Caco-2 (cell line): ENCODE results near the gene TRPT1. TPM values are rescaled to one million over a fixed set of nuclear protein-coding genes. Genes with fewer than 3 reads are reported as not detected.

Source experiments
- BruUV-seq: library from RNA; stranded (reverse); fragments of 400-500 nt; replicated peaks from 2 replicates; lab custom pipeline; 2021; lab: Mats Ljungman, UMichigan
- CTCF ChIA-PET: fragments of 300-600 bp; sonication (Branson Sonifier 250); formaldehyde crosslinking; loops from one replicate; lab custom pipeline; 2022; ENCODE audit warnings: antibody characterized with exemption; lab: Charles Lee
- POLR2A ChIA-PET: fragments of 300-600 bp; sonication (Branson Sonifier 250); formaldehyde crosslinking; loops from one replicate; lab custom pipeline; 2022; ENCODE audit warnings: antibody characterized with exemption; lab: Charles Lee
- DNase-seq, 2 experiments: peaks; one replicate each; pipeline versions ENCODE4 v3.0.0 to v3.0.0-alpha.2; 2020 to 2022
- H3K27me3 ChIP-seq: replicated peaks from 2 replicates; pipeline ENCODE4 v1.6.0; 2011; ENCODE audit warnings: low read length; ENCODE audit not compliant: control insufficient read depth, insufficient read depth
- H3K36me3 ChIP-seq: 2 replicates; pipeline ENCODE4 v1.5.1; 2011; ENCODE audit warnings: low read length; ENCODE audit not compliant: control insufficient read depth, insufficient read depth
- H3K4me1 ChIP-seq: fragments of 250-450 bp; sonication (Bioruptor Pico); 2 replicates; pipeline ENCODE4 v1.5.1; 2020; ENCODE audit warnings: mild to moderate bottlenecking
- H3K4me3 ChIP-seq: 2 replicates; pipeline ENCODE4 v1.5.1; 2011; ENCODE audit warnings: low read depth, mild to moderate bottlenecking, control low read depth, low read length
- H3K9me3 ChIP-seq: fragments of 250-450 bp; sonication (Bioruptor Pico); 2 replicates; pipeline ENCODE4 v1.5.1; 2020; ENCODE audit warnings: mild to moderate bottlenecking, moderate library complexity
- H3K27ac Mint-ChIP-seq: one replicate; pipeline ENCODE4 v1.8.0; 2022; ENCODE audit warnings: mixed read lengths; ENCODE audit not compliant: unreplicated experiment
- H3K27me3 Mint-ChIP-seq: one replicate; pipeline ENCODE4 v1.8.0; 2022; ENCODE audit warnings: mixed read lengths; ENCODE audit not compliant: insufficient read depth, unreplicated experiment
- H3K36me3 Mint-ChIP-seq: one replicate; pipeline ENCODE4 v1.8.0; 2022; ENCODE audit warnings: mild to moderate bottlenecking, mixed read lengths; ENCODE audit not compliant: insufficient read depth, unreplicated experiment
- H3K4me1 Mint-ChIP-seq: one replicate; pipeline ENCODE4 v1.8.0; 2022; ENCODE audit warnings: low read depth, mixed read lengths; ENCODE audit not compliant: unreplicated experiment
- H3K4me3 Mint-ChIP-seq: one replicate; pipeline ENCODE4 v1.8.0; 2022; ENCODE audit warnings: mild to moderate bottlenecking, moderate library complexity, mixed read lengths; ENCODE audit not compliant: unreplicated experiment
- H3K9me3 Mint-ChIP-seq: one replicate; pipeline ENCODE4 v1.8.0; 2022; ENCODE audit warnings: mixed read lengths; ENCODE audit not compliant: unreplicated experiment
- intact Hi-C: fragments of 100-400 bp; cut with micrococcal nuclease; formaldehyde crosslinking; loops from one replicate; pipeline ENCODE4 v1.10.0; 2022; ENCODE audit not compliant: unreplicated experiment
- total RNA-seq: library from RNA; stranded (reverse); gene quantifications from 2 replicates; pipeline ENCODE4 v1.2.3, GENCODE V29; 2022
- TF ChIP-seq, protein P1 (sequence below), 2 experiments: fragments of 200-600 bp in 1 of 2; IDR thresholded peaks; 1 replicate in 1 of 2; 2 replicates in 1 of 2; pipeline versions ENCODE4 v1.5.1 to v1.8.0; 2011 to 2022; ENCODE audit warnings: antibody characterized with exemption in 1 of 2, control low read depth in 1 of 2, inconsistent platforms in 1 of 2, low read depth in 1 of 2, low read length in 1 of 2, mild to moderate bottlenecking in 1 of 2, moderate library complexity in 1 of 2; ENCODE audit not compliant: insufficient read depth in 1 of 2, severe bottlenecking in 1 of 2, unreplicated experiment in 1 of 2

The TRPT1 gene
- total RNA-seq, 1 experiment from 2014 or later, result 32.1 TPM

DNA sequence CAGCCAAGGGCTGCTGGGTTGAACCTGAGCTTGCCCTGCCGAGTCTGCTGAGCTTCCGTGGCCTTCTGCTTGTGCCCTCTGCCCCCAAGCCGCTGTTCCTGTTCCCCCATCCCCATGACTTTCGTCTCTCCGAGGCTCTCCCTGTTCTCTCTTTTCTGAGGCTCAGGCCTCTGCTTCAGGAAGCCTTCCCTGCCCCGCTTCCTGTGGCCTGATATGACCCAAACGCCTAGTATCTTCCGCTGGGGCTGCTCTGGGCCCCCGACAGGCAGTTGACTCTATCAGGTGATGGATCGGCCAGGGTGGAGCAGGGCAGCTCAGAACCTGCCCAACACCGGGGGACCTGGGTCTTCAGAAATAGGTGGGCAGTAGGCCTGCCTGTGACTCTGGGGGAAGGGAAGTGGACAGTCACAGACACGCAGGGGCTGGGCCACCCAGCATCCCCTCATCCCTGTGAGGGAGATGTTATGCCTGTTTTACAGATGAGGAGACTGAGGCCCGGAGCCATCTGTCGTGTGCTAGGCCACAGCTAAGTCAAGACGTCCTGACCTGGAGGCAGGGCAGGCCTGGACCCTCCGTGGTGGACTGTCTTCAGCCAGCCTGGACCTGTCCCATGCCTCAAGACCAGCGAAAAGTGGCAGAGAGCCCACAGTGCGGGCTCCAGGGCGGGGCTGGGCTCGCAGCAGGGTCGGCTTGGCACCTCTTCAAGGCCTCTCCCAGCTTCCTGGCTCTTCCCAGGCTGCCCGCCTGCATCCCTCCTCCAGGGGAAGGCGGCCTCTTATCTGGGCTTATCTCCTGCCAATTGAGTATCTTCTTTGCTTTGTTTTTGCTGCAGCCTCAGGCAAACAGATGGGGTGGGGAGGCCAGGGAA lies 42.3 kb upstream of the TRPT1 start:
- H3K9me3 Mint-ChIP-seq, result no peaks in the 10 kb centered on the region
- H3K27me3 ChIP-seq, result no peaks in the 10 kb centered on the region
- peak overlapping the region; percentile 85 for H3K4me3 ChIP-seq
- H3K36me3 ChIP-seq, result peaks cover 4% of the 10 kb centered on the region
- ChIA-PET CTCF (interaction anchor here (0.7 to 2.7 kb wide), 5 partner anchors 16 to 78 kb away, joined by 4 to 17 read pairs (median 12); partner anchors contain the start of genes CATSPERZ and PLCB3), POLR2A (interaction anchor here (0.5 to 3.5 kb wide), 4 partner anchors 22 to 49 kb away, joined by 3 to 22 read pairs (median 9); partner anchors contain the start of genes FKBP2, PPP1R14B, PRDX5 and TRMT112)
- peak overlapping the region; percentile 89 for H3K4me3 Mint-ChIP-seq
- BruUV-seq, result no TSS peak
- H3K27me3 Mint-ChIP-seq, result no peaks in the 10 kb centered on the region
- peaks cover 21% of the 10 kb centered on the region for H3K4me1 ChIP-seq
- intact Hi-C loops, result no loop called here
- peaks cover 80% of the 10 kb centered on the region for H3K36me3 Mint-ChIP-seq
- TF ChIP-seq, protein P1, sequence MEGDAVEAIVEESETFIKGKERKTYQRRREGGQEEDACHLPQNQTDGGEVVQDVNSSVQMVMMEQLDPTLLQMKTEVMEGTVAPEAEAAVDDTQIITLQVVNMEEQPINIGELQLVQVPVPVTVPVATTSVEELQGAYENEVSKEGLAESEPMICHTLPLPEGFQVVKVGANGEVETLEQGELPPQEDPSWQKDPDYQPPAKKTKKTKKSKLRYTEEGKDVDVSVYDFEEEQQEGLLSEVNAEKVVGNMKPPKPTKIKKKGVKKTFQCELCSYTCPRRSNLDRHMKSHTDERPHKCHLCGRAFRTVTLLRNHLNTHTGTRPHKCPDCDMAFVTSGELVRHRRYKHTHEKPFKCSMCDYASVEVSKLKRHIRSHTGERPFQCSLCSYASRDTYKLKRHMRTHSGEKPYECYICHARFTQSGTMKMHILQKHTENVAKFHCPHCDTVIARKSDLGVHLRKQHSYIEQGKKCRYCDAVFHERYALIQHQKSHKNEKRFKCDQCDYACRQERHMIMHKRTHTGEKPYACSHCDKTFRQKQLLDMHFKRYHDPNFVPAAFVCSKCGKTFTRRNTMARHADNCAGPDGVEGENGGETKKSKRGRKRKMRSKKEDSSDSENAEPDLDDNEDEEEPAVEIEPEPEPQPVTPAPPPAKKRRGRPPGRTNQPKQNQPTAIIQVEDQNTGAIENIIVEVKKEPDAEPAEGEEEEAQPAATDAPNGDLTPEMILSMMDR (IDR thresholded peaks at IDR 0.05; ENCODE audit: insufficient read depth in 1 of 2, low read depth in 1 of 2, low read length in 1 of 2, severe bottlenecking in 1 of 2, unreplicated experiment in 1 of 2), result peak in 1 of 2 experiments; percentile 2
- peak overlapping the region; percentile 95 for H3K27ac Mint-ChIP-seq
- DNase-seq, result peak; percentile 73 to 85
- H3K9me3 ChIP-seq, result no peaks in the 10 kb centered on the region
- peaks cover 17% of the 10 kb centered on the region for H3K4me1 Mint-ChIP-seq

DNA sequence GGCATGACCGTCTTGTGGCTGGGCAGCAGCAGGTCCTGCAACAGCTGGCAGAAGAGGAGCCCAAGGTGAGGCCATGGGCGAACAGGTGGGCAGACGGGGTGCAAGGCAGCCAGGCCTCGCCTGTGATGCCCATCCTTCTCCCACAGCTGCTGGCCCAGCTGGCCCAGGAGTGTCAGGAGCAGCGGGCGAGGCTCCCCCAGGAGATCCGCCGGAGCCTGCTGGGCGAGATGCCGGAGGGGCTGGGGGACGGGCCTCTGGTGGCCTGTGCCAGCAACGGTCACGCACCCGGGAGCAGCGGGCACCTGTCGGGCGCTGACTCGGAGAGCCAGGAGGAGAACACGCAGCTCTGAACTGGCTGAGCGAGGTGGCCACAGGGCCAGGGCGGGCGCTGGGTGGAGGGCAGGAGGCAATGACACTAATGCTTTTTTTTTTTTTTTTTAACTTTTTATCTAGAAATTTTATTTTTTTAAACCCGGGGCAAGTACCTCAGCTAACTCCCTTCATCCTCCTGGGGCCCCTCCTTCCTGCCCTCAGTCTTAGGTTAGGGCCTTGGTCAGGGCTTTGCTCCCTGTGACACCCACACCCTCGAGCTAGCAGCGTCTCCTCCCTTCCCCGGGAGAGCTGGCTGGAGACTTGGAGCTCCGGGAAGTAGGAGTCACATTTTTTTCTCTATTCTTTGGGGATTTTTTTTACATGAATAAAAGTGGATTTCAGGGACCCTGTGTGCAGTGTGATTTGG lies 41.4 kb upstream of the TRPT1 start:
- BruUV-seq, result no TSS peak
- CTCF ChIA-PET, result interaction anchor here (0.7 to 1.6 kb wide), 2 partner anchors 17 to 77 kb away, joined by 4 to 7 read pairs; partner anchors contain the start of gene PLCB3
- Mint-ChIP-seq H3K4me1 (peaks cover 17% of the 10 kb centered on the region), H3K9me3 (no peaks in the 10 kb centered on the region), H3K36me3 (peaks cover 88% of the 10 kb centered on the region), H3K27me3 (no peaks in the 10 kb centered on the region), H3K27ac (peak overlapping the region; percentile 95), H3K4me3 (peak overlapping the region; percentile 89)
- TF ChIP-seq, protein P1 (IDR thresholded peaks at IDR 0.05; ENCODE audit: insufficient read depth in 1 of 2, low read depth in 1 of 2, low read length in 1 of 2, severe bottlenecking in 1 of 2, unreplicated experiment in 1 of 2), result no peak
- H3K9me3 ChIP-seq, result no peaks in the 10 kb centered on the region
- intact Hi-C loops, result no loop called here
- POLR2A ChIA-PET, result interaction anchor here (3.5 kb wide), 1 partner anchor 21 kb away, joined by 22 read pairs; the partner anchor contains the start of gene PPP1R14B
- H3K4me1 ChIP-seq, result peaks cover 21% of the 10 kb centered on the region
- DNase-seq, result no peak
- H3K36me3 ChIP-seq, result peaks cover 4% of the 10 kb centered on the region
- no peak overlapping the region for H3K4me3 ChIP-seq
- H3K27me3 ChIP-seq, result no peaks in the 10 kb centered on the region

DNA sequence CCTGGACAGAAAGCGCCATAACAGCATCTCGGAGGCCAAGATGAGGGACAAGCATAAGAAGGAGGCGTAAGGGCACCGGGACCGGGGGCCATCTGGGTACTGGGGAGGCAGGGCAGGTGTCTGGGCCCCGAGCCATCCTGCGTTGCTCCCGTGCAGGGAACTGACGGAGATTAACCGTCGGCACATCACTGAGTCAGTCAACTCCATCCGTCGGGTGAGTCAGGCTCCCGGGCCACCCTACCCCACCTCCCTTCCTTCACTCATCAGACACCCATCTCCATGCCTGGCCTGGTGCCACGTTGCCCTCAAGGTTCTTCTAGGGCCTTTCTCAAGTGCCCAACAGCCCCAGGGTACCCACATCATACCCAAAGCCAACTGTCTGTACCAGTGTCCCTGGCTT lies 40.4 kb upstream of the TRPT1 start:
- Mint-ChIP-seq H3K4me1 (peaks cover 17% of the 10 kb centered on the region), H3K36me3 (peaks cover 86% of the 10 kb centered on the region), H3K27me3 (no peaks in the 10 kb centered on the region), H3K27ac (no peak overlapping the region), H3K9me3 (no peaks in the 10 kb centered on the region), H3K4me3 (no peak overlapping the region)
- H3K36me3 ChIP-seq, result peaks cover 4% of the 10 kb centered on the region
- intact Hi-C loops, result no loop called here
- TF ChIP-seq, protein P1 (IDR thresholded peaks at IDR 0.05; ENCODE audit: insufficient read depth in 1 of 2, low read depth in 1 of 2, low read length in 1 of 2, severe bottlenecking in 1 of 2, unreplicated experiment in 1 of 2), result no peak
- BruUV-seq, result no TSS peak
- no peaks in the 10 kb centered on the region for H3K9me3 ChIP-seq
- no peak for DNase-seq
- peaks cover 15% of the 10 kb centered on the region for H3K4me1 ChIP-seq
- CTCF ChIA-PET, result interaction anchor here (1.6 kb wide), 1 partner anchor 16 kb away, joined by 4 read pairs; the partner anchor contains the start of gene PLCB3
- no peaks in the 10 kb centered on the region for H3K27me3 ChIP-seq
- H3K4me3 ChIP-seq, result no peak overlapping the region
- POLR2A ChIA-PET, result no interaction called here
